ENCODE results near the gene HINT3. TPM values are rescaled to one million over a fixed set of nuclear protein-coding genes. Genes with fewer than 3 reads are reported as not detected.
A peak's percentile ranks its signal among the peaks of the same experiment; 100 is the strongest.
"Not testable (repeated sequence)": the region's sequence is repeated elsewhere in the genome, so short reads cannot be mapped to it uniquely, and the experiment has no call there.

Gene HINT3
- polyA plus RNA-seq (2013): 26.6 TPM

DNA sequence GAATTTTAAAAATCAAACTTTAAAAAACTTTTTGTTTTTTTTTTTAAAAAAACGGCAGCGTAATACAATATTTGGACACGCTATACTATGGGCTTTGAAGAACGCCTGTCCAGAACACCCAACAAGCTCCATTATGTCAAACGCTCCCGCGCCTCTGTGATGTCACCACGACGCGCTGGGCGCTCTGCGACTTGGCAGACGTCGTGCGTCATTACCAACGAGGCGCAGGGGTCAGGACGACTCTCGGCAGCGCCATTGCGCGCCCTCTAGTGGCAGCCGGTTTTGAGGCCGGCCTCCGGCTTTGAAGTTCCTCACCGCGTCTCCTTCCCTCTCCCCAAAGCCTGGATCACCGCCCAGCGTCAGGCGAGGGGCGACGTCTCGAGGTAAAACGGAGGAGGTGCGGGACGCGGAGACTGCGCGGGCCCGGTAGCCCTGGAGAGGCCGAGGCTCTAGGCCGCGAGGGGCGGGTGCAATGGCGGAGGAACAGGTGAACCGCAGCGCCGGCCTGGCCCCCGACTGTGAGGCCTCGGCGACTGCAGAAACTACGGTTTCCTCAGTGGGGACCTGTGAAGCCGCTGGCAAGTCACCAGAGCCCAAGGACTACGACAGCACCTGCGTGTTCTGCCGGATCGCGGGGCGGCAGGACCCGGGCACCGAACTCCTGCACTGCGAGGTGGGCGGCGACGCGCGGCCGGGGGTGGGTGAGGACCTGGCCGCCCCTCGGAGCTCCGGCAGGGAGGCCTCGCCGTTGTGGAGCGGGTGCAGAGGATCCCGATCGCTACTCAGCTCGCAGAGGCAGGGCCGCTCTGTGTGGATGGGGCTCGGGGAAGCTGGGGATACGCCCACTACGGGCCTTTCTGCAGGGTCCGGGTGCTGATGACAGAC lies at the start of gene HINT3:
Gene HINT3, plus strand, starts transcription at position 265 of the 885 bp plus-strand sequence. Its CDS starts 208 bp downstream, at position 473.
- under 1% methylated on average over 67 of the region's 82 CpGs for WGBS (ENCODE audit: insufficient coverage)
- H3K27ac ChIP-seq (ENCODE audit: insufficient read depth in 1 of 2, low read depth in 1 of 2, low read length in 2 of 2, poor library complexity in 1 of 2, severe bottlenecking in 2 of 2): peak within 1 kb of the TSS; percentile 83 to 93
- POLR2A ChIA-PET: interaction anchor here (0.8 kb wide), 1 partner anchor 171 kb away, joined by 5 read pairs; no protein-coding TSS in a partner anchor
- H3K4me1 ChIP-seq (ENCODE audit: control extremely low read depth in 1 of 4, control insufficient read depth in 4 of 4, insufficient read depth in 4 of 4, low read length in 3 of 4): peaks cover 13 to 27% (median 16%) of the 10 kb centered on the region in 4 experiments
- H3K4me3 ChIP-seq (ENCODE audit: control insufficient read depth in 1 of 7, extremely low read depth in 1 of 7, insufficient read depth in 4 of 7, low read depth in 2 of 7, low read length in 6 of 7): peak within 1 kb of the TSS; percentile 83 to 98 (median 90)
- peak; percentile 99 for DNase-seq
- H3K9me3 ChIP-seq (ENCODE audit: control extremely low read depth in 1 of 5, control insufficient read depth in 4 of 5, insufficient read depth in 2 of 5, low read depth in 1 of 5, low read length in 4 of 5): no peaks in the 10 kb centered on the region
- H3K27me3 ChIP-seq (replicated peaks in 2 of 5; ENCODE audit: control insufficient read depth in 4 of 5, insufficient read depth in 5 of 5, low read length in 4 of 5): no peaks in the 10 kb centered on the region
- H3K36me3 ChIP-seq (ENCODE audit: control insufficient read depth in 4 of 4, insufficient read depth in 4 of 4, low read length in 3 of 4): peaks cover 0 to 7% (median 3%) of the 10 kb centered on the region in 4 experiments
- CTCF ChIA-PET: interaction anchor here (0.5 to 10.3 kb wide), 37 partner anchors 9 to 1310 kb away, joined by 3 to 204 read pairs (median 5); partner anchors contain the start of genes NCOA7 and RNF146

GRCh38 chr6:125910527-125910926 lies 46.0 kb upstream of the HINT3 start:
- peaks cover 9 to 56% (median 22%) of the 10 kb centered on the region in 4 experiments for H3K36me3 ChIP-seq (ENCODE audit: control insufficient read depth in 4 of 4, insufficient read depth in 4 of 4, low read length in 3 of 4)
- DNase-seq: peak in 2 of 3 donors; percentile 29 to 45
- no peaks in the 10 kb centered on the region for H3K27me3 ChIP-seq (replicated peaks in 2 of 5; ENCODE audit: control insufficient read depth in 4 of 5, insufficient read depth in 5 of 5, low read length in 4 of 5)
- no peak overlapping the region for H3K4me3 ChIP-seq (ENCODE audit: control insufficient read depth in 1 of 7, extremely low read depth in 1 of 7, insufficient read depth in 4 of 7, low read depth in 2 of 7, low read length in 6 of 7)
- CTCF ChIA-PET: interaction anchor here (1.0 to 8.8 kb wide), 11 partner anchors 9 to 124 kb away, joined by 3 to 113 read pairs (median 5); partner anchors contain the start of gene HINT3
- peaks cover 0 to 3% (median 0%) of the 10 kb centered on the region in 4 experiments for H3K4me1 ChIP-seq (ENCODE audit: control extremely low read depth in 1 of 4, control insufficient read depth in 4 of 4, insufficient read depth in 4 of 4, low read length in 3 of 4)
- H3K9me3 ChIP-seq (ENCODE audit: control extremely low read depth in 1 of 5, control insufficient read depth in 4 of 5, insufficient read depth in 2 of 5, low read depth in 1 of 5, low read length in 4 of 5): no peaks in the 10 kb centered on the region
- POLR2A ChIA-PET: interaction anchor here (0.5 to 0.6 kb wide), 2 partner anchors 44 to 700 kb away, joined by 3 read pairs; no protein-coding TSS in a partner anchor
- 100% methylated on average over 1 of the region's 3 CpGs for WGBS (ENCODE audit: insufficient coverage)
- H3K27ac ChIP-seq (ENCODE audit: insufficient read depth in 1 of 2, low read depth in 1 of 2, low read length in 2 of 2, poor library complexity in 1 of 2, severe bottlenecking in 2 of 2): peak overlapping the region in 1 of 2 experiments; percentile 1

DNA sequence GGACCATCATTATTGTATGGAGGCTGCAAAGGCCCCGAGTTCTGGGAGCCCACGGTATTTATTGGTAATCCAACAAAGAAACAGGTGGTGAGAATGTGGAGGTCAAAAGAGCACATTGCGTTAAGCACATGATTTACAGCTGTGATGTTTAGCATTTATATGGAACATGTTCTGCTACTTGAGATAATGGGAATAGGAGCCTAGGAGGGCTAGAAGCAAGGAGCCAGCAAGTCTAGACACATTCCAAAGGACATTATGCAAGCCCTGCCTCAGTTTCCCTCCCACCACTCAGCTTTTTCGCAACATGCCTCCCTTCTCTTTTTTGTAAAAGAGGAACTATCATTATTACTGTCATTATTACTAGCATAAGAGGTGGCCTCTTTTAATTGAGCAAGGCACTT lies 45.5 kb upstream of the HINT3 start:
- not testable (repeated sequence) for H3K27ac ChIP-seq (ENCODE audit: insufficient read depth in 1 of 2, low read depth in 1 of 2, low read length in 2 of 2, poor library complexity in 1 of 2, severe bottlenecking in 2 of 2); DNase-seq; H3K4me3 ChIP-seq (ENCODE audit: control insufficient read depth in 1 of 7, extremely low read depth in 1 of 7, insufficient read depth in 4 of 7, low read depth in 2 of 7, low read length in 6 of 7); H3K9me3 ChIP-seq (ENCODE audit: control extremely low read depth in 1 of 5, control insufficient read depth in 4 of 5, insufficient read depth in 2 of 5, low read depth in 1 of 5, low read length in 4 of 5); H3K27me3 ChIP-seq (replicated peaks in 2 of 5; ENCODE audit: control insufficient read depth in 4 of 5, insufficient read depth in 5 of 5, low read length in 4 of 5); H3K4me1 ChIP-seq (ENCODE audit: control extremely low read depth in 1 of 4, control insufficient read depth in 4 of 4, insufficient read depth in 4 of 4, low read length in 3 of 4)
- 98% methylated on average over 4 of the region's 4 CpGs for WGBS (ENCODE audit: insufficient coverage)
- CTCF ChIA-PET: interaction anchor here (1.0 to 8.8 kb wide), 11 partner anchors 8 to 125 kb away, joined by 3 to 113 read pairs (median 5); partner anchors contain the start of gene HINT3
- POLR2A ChIA-PET: interaction anchor here (0.5 to 0.6 kb wide), 2 partner anchors 44 to 700 kb away, joined by 3 read pairs; no protein-coding TSS in a partner anchor
- H3K36me3 ChIP-seq (ENCODE audit: control insufficient read depth in 4 of 4, insufficient read depth in 4 of 4, low read length in 3 of 4): peaks cover 9 to 59% (median 27%) of the 10 kb centered on the region in 4 experiments

DNA sequence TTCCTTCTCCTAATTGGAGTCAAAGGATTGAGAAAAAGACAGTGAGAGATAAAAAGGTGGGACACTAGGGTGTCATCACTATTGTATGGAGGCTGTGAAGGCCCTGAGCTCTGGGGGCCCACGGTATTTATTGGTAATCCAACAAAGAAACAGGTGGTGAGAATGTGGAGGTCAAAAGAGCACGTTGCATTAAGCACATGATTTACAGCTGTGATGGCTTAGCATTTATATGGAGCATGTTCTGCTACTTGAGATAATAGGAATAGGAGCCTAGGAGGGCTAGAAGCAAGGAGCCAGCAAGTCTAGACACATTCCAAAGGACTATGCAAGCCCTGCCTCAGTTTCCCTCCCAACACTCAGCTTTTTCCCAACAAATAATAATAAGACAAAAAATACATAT lies 44.1 kb upstream of the HINT3 start:
- H3K9me3 ChIP-seq (ENCODE audit: control extremely low read depth in 1 of 5, control insufficient read depth in 4 of 5, insufficient read depth in 2 of 5, low read depth in 1 of 5, low read length in 4 of 5); H3K4me3 ChIP-seq (ENCODE audit: control insufficient read depth in 1 of 7, extremely low read depth in 1 of 7, insufficient read depth in 4 of 7, low read depth in 2 of 7, low read length in 6 of 7); DNase-seq; H3K27ac ChIP-seq (ENCODE audit: insufficient read depth in 1 of 2, low read depth in 1 of 2, low read length in 2 of 2, poor library complexity in 1 of 2, severe bottlenecking in 2 of 2); POLR2A ChIA-PET; H3K27me3 ChIP-seq (replicated peaks in 2 of 5; ENCODE audit: control insufficient read depth in 4 of 5, insufficient read depth in 5 of 5, low read length in 4 of 5); H3K4me1 ChIP-seq (ENCODE audit: control extremely low read depth in 1 of 4, control insufficient read depth in 4 of 4, insufficient read depth in 4 of 4, low read length in 3 of 4): not testable (repeated sequence)
- CTCF ChIA-PET: interaction anchor here (1.1 kb wide), 1 partner anchor 20 kb away, joined by 3 read pairs; no protein-coding TSS in a partner anchor
- peaks cover 11 to 65% (median 30%) of the 10 kb centered on the region in 4 experiments for H3K36me3 ChIP-seq (ENCODE audit: control insufficient read depth in 4 of 4, insufficient read depth in 4 of 4, low read length in 3 of 4)
- WGBS (ENCODE audit: insufficient coverage): 100% methylated on average over 1 of the region's 2 CpGs

GRCh38 chr6:125913145-125913544 lies 43.4 kb upstream of the HINT3 start:
- ChIA-PET POLR2A (no interaction called here), CTCF (interaction anchor here (0.9 to 13.6 kb wide), 4 partner anchors 6 to 43 kb away, joined by 3 to 164 read pairs (median 62); partner anchors contain the start of gene HINT3)
- WGBS (ENCODE audit: insufficient coverage): 100% methylated on average over 1 of the region's 1 CpG
- no peaks in the 10 kb centered on the region for H3K27me3 ChIP-seq (replicated peaks in 2 of 5; ENCODE audit: control insufficient read depth in 4 of 5, insufficient read depth in 5 of 5, low read length in 4 of 5)
- H3K4me3 ChIP-seq (ENCODE audit: control insufficient read depth in 1 of 7, extremely low read depth in 1 of 7, insufficient read depth in 4 of 7, low read depth in 2 of 7, low read length in 6 of 7): no peak overlapping the region
- H3K9me3 ChIP-seq (ENCODE audit: control extremely low read depth in 1 of 5, control insufficient read depth in 4 of 5, insufficient read depth in 2 of 5, low read depth in 1 of 5, low read length in 4 of 5): no peaks in the 10 kb centered on the region
- no peak for DNase-seq
- peaks cover 11 to 64% (median 27%) of the 10 kb centered on the region in 4 experiments for H3K36me3 ChIP-seq (ENCODE audit: control insufficient read depth in 4 of 4, insufficient read depth in 4 of 4, low read length in 3 of 4)
- no peak overlapping the region for H3K27ac ChIP-seq (ENCODE audit: insufficient read depth in 1 of 2, low read depth in 1 of 2, low read length in 2 of 2, poor library complexity in 1 of 2, severe bottlenecking in 2 of 2)
- peaks cover 0 to 11% (median 3%) of the 10 kb centered on the region in 4 experiments for H3K4me1 ChIP-seq (ENCODE audit: control extremely low read depth in 1 of 4, control insufficient read depth in 4 of 4, insufficient read depth in 4 of 4, low read length in 3 of 4)

- CTCF ChIA-PET: interaction anchor here (0.9 to 13.6 kb wide), 8 partner anchors 7 to 133 kb away, joined by 3 to 164 read pairs (median 8); partner anchors contain the start of gene HINT3
- H3K36me3 ChIP-seq (ENCODE audit: control insufficient read depth in 4 of 4, insufficient read depth in 4 of 4, low read length in 3 of 4): peaks cover 8 to 57% (median 23%) of the 10 kb centered on the region in 4 experiments
- 100% methylated on average over 2 of the region's 5 CpGs for WGBS (ENCODE audit: insufficient coverage)
- POLR2A ChIA-PET: no interaction called here
- H3K9me3 ChIP-seq (ENCODE audit: control extremely low read depth in 1 of 5, control insufficient read depth in 4 of 5, insufficient read depth in 2 of 5, low read depth in 1 of 5, low read length in 4 of 5): no peaks in the 10 kb centered on the region
- H3K27me3 ChIP-seq (replicated peaks in 2 of 5; ENCODE audit: control insufficient read depth in 4 of 5, insufficient read depth in 5 of 5, low read length in 4 of 5): no peaks in the 10 kb centered on the region
- DNase-seq: no peak
- peaks cover 0 to 18% (median 10%) of the 10 kb centered on the region in 4 experiments for H3K4me1 ChIP-seq (ENCODE audit: control extremely low read depth in 1 of 4, control insufficient read depth in 4 of 4, insufficient read depth in 4 of 4, low read length in 3 of 4)
- no peak overlapping the region for H3K4me3 ChIP-seq (ENCODE audit: control insufficient read depth in 1 of 7, extremely low read depth in 1 of 7, insufficient read depth in 4 of 7, low read depth in 2 of 7, low read length in 6 of 7)
- no peak overlapping the region for H3K27ac ChIP-seq (ENCODE audit: insufficient read depth in 1 of 2, low read depth in 1 of 2, low read length in 2 of 2, poor library complexity in 1 of 2, severe bottlenecking in 2 of 2)
Observed at GRCh38 chr6:125913864-125914351, 42.7 kb upstream of the HINT3 start.

All from common myeloid progenitor, CD34-positive (primary cell).